Suprapubic skin (tissue), 4 donors: ENCODE results near the gene CRK. TPM values are rescaled to one million over a fixed set of nuclear protein-coding genes. Genes with fewer than 3 reads are reported as not detected.

ENCODE experiments used
- DNase-seq, 2 donors: peaks; one replicate each; pipeline ENCODE4 v3.0.0-alpha.2; 2019; ENCODE audit warnings: low spot score in 2 of 2
- H3K27ac ChIP-seq: fragments of 200-600 bp; sonication (generic); one replicate; pipeline ENCODE4 v1.5.1; 2019
- H3K27me3 ChIP-seq: fragments of 200-600 bp; sonication (generic); one replicate; pipeline ENCODE4 v1.5.1; 2019
- H3K36me3 ChIP-seq: fragments of 200-600 bp; sonication (generic); one replicate; pipeline ENCODE4 v1.5.1; 2019
- H3K4me1 ChIP-seq: fragments of 200-600 bp; sonication (generic); one replicate; pipeline ENCODE4 v1.5.1; 2019
- H3K4me3 ChIP-seq: fragments of 200-600 bp; sonication (generic); one replicate; pipeline ENCODE4 v1.5.1; 2019; ENCODE audit warnings: mild to moderate bottlenecking
- H3K9me3 ChIP-seq: fragments of 200-600 bp; sonication (generic); one replicate; pipeline ENCODE4 v1.5.1; 2019
- CTCF ChIP-seq, 2 donors: fragments of 200-600 bp in 1 of 2; fragments of 450-650 bp in 1 of 2; sonication (generic) in 1 of 2; IDR thresholded peaks; one replicate each; pipeline ENCODE4 v1.5.1; 2016 to 2019; ENCODE audit warnings: antibody characterized with exemption in 2 of 2, mild to moderate bottlenecking in 1 of 2, moderate library complexity in 1 of 2
- EP300 ChIP-seq: sonication (generic); formaldehyde crosslinking; IDR thresholded peaks from one replicate; pipeline ENCODE4 v1.6.1; 2017; ENCODE audit warnings: antibody characterized with exemption
- POLR2A ChIP-seq, 2 donors: fragments of 450-650 bp; IDR thresholded peaks; one replicate each; pipeline ENCODE4 v1.6.1; 2017; ENCODE audit warnings: antibody characterized with exemption in 2 of 2, mild to moderate bottlenecking in 2 of 2, moderate library complexity in 2 of 2
- POLR2AphosphoS5 ChIP-seq, 3 donors: sonication (generic); formaldehyde crosslinking; IDR thresholded peaks; one replicate each; pipeline ENCODE4 v1.6.1; 2017; ENCODE audit warnings: antibody characterized with exemption in 3 of 3
- whole genome bisulfite sequencing: methylation state at CpG from one replicate; pipeline ENCODE4 v1.1.5; 2018; 5-methylcytosine and 5-hydroxymethylcytosine counted together
- total RNA-seq, 4 donors: library from RNA; depleted of rRNA; stranded (reverse); fragments of >200 nt; gene quantifications; one replicate each; pipeline ENCODE4 v1.1.0, GENCODE V29; 2016

Gene CRK
- total RNA-seq, 4 donors from 2014 or later: 38.9 to 53.7 (median 49.0) TPM

GRCh38 chr17:1485423-1486376 lies 29.7 kb upstream of the CRK start:
- peak in 1 of 2 donors; percentile 88 for DNase-seq
- Histone ChIP-seq H3K27ac (peak overlapping the region; percentile 97), H3K27me3 (no peaks in the 10 kb centered on the region), H3K9me3 (no peaks in the 10 kb centered on the region), H3K36me3 (peaks cover 30% of the 10 kb centered on the region), H3K4me3 (peak overlapping the region; percentile 77), H3K4me1 (peaks cover 61% of the 10 kb centered on the region)
- TF ChIP-seq POLR2A (IDR thresholded peaks at IDR 0.05) (no peak), POLR2AphosphoS5 (IDR thresholded peaks at IDR 0.05) (peak in 2 of 3 donors; percentile 44 to 66)
- WGBS: 1% methylated on average over 27 of the region's 127 CpGs

GRCh38 chr17:1484676-1485422 lies 28.8 kb upstream of the CRK start:
- TF ChIP-seq EP300: no peak
- no peak for TF ChIP-seq POLR2AphosphoS5 (IDR thresholded peaks at IDR 0.05)
- TF ChIP-seq POLR2A (IDR thresholded peaks at IDR 0.05): no peak
- no peak for TF ChIP-seq CTCF (IDR thresholded peaks at IDR 0.05)
- no peaks in the 10 kb centered on the region for H3K9me3 ChIP-seq
- DNase-seq: peak in 1 of 2 donors; percentile 79
- H3K4me3 ChIP-seq: peak overlapping the region; percentile 77
- peaks cover 54% of the 10 kb centered on the region for H3K4me1 ChIP-seq
- WGBS: 41% methylated on average over 4 of the region's 19 CpGs
- peak overlapping the region; percentile 97 for H3K27ac ChIP-seq
- H3K27me3 ChIP-seq: no peaks in the 10 kb centered on the region
- peaks cover 38% of the 10 kb centered on the region for H3K36me3 ChIP-seq

- TF ChIP-seq EP300 (no peak), POLR2AphosphoS5 (IDR thresholded peaks at IDR 0.05) (no peak)
- WGBS: 89% methylated on average over 23 of the region's 29 CpGs
- Histone ChIP-seq H3K9me3 (no peaks in the 10 kb centered on the region), H3K36me3 (peaks cover 46% of the 10 kb centered on the region), H3K27me3 (no peaks in the 10 kb centered on the region), H3K27ac (peak overlapping the region; percentile 97), H3K4me3 (peak overlapping the region; percentile 77), H3K4me1 (peaks cover 53% of the 10 kb centered on the region)
- DNase-seq: peak in 1 of 2 donors; percentile 79
Observed at GRCh38 chr17:1484060-1484535, 28.1 kb upstream of the CRK start.

GRCh38 chr17:1482680-1483079 lies 26.6 kb upstream of the CRK start:
- H3K27ac ChIP-seq: peak overlapping the region; percentile 18
- H3K4me3 ChIP-seq: no peak overlapping the region
- DNase-seq: peak in 1 of 2 donors; percentile 64
- no peaks in the 10 kb centered on the region for H3K9me3 ChIP-seq
- WGBS: 75% methylated on average over 17 of the region's 20 CpGs
- no peak for TF ChIP-seq POLR2AphosphoS5 (IDR thresholded peaks at IDR 0.05)
- no peak for TF ChIP-seq CTCF (IDR thresholded peaks at IDR 0.05)
- no peak for TF ChIP-seq POLR2A (IDR thresholded peaks at IDR 0.05)
- no peak for TF ChIP-seq EP300
- no peaks in the 10 kb centered on the region for H3K27me3 ChIP-seq
- H3K36me3 ChIP-seq: peaks cover 60% of the 10 kb centered on the region
- H3K4me1 ChIP-seq: peaks cover 41% of the 10 kb centered on the region

- H3K36me3 ChIP-seq: peaks cover 69% of the 10 kb centered on the region
Observed at GRCh38 chr17:1481736-1482135, 25.7 kb upstream of the CRK start.

More at GRCh38 chr17:1481736-1482135, 25.7 kb upstream of the CRK start:
- WGBS: 80% methylated on average over 11 of the region's 11 CpGs
- Histone ChIP-seq H3K4me3 (no peak overlapping the region), H3K9me3 (no peaks in the 10 kb centered on the region), H3K27ac (no peak overlapping the region), H3K4me1 (peaks cover 32% of the 10 kb centered on the region), H3K27me3 (no peaks in the 10 kb centered on the region)
- TF ChIP-seq EP300: no peak
- no peak for TF ChIP-seq POLR2A (IDR thresholded peaks at IDR 0.05)
- no peak for TF ChIP-seq CTCF (IDR thresholded peaks at IDR 0.05)
- DNase-seq: no peak
